Mesothelial cell of epicardium (in vitro differentiated cells): ENCODE measurements around the gene TRIM14. TPM values are rescaled to one million over a fixed set of nuclear protein-coding genes. Genes with fewer than 3 reads are reported as not detected.

Experiments used
- DNase-seq, 2 experiments: peaks; one replicate each; pipeline ENCODE4 v3.0.0; 2021; ENCODE audit warnings: low spot score in 2 of 2; ENCODE audit not compliant: unreplicated experiment in 2 of 2
- H3K27ac Mint-ChIP-seq: 2 replicates; pipeline ENCODE4 v1.8.0; 2021; ENCODE audit warnings: mixed read lengths
- H3K27me3 Mint-ChIP-seq: 2 replicates; pipeline ENCODE4 v1.8.0; 2021; ENCODE audit warnings: low read depth, mixed read lengths
- H3K36me3 Mint-ChIP-seq: 2 replicates; pipeline ENCODE4 v1.8.0; 2021; ENCODE audit warnings: mixed read lengths
- H3K4me1 Mint-ChIP-seq: 2 replicates; pipeline ENCODE4 v1.8.0; 2021; ENCODE audit warnings: mixed read lengths
- H3K4me3 Mint-ChIP-seq: 2 replicates; pipeline ENCODE4 v1.8.0; 2021; ENCODE audit warnings: mild to moderate bottlenecking, moderate library complexity, mixed read lengths
- H3K9me3 Mint-ChIP-seq: 2 replicates; pipeline ENCODE4 v1.8.0; 2021; ENCODE audit warnings: mixed read lengths
- total RNA-seq: library from RNA; stranded (reverse); gene quantifications from 3 replicates; pipeline ENCODE4 v1.2.1, GENCODE V29; 2021
- TF ChIP-seq, protein P1 (sequence below): fragments of 200-600 bp; sonication (generic); IDR thresholded peaks from one replicate; pipeline ENCODE4 v1.5.0; 2021; ENCODE audit warnings: antibody characterized with exemption; ENCODE audit not compliant: unreplicated experiment

TRIM14 gene
- total RNA-seq, 1 donor from 2014 or later = 10.1 TPM

DNA sequence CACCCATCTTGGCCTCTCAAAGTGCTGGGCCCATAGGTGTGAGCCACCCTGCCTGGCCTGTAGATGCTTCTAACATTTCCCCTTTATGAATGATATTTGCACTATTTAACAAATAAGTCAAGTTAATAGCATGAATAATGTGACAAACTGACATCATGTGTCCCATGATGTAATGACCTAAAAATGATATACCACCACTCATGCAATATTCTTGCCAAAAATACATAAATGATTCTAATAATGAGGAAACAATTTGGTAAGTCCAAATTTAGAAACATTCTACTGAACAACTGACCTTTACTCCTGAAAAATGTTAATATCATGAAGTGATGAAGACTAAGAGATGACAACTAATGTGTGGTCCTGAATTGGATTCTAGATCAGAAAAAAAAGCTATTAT, 33.5 kb upstream of the TRIM14 start:
- TF ChIP-seq, protein P1, sequence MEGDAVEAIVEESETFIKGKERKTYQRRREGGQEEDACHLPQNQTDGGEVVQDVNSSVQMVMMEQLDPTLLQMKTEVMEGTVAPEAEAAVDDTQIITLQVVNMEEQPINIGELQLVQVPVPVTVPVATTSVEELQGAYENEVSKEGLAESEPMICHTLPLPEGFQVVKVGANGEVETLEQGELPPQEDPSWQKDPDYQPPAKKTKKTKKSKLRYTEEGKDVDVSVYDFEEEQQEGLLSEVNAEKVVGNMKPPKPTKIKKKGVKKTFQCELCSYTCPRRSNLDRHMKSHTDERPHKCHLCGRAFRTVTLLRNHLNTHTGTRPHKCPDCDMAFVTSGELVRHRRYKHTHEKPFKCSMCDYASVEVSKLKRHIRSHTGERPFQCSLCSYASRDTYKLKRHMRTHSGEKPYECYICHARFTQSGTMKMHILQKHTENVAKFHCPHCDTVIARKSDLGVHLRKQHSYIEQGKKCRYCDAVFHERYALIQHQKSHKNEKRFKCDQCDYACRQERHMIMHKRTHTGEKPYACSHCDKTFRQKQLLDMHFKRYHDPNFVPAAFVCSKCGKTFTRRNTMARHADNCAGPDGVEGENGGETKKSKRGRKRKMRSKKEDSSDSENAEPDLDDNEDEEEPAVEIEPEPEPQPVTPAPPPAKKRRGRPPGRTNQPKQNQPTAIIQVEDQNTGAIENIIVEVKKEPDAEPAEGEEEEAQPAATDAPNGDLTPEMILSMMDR = no peak
- Mint-ChIP-seq H3K9me3 (no peaks in the 10 kb centered on the region), H3K36me3 (no peaks in the 10 kb centered on the region), H3K4me3 (no peak overlapping the region), H3K27me3 (no peaks in the 10 kb centered on the region), H3K27ac (no peak overlapping the region), H3K4me1 (peaks cover 15% of the 10 kb centered on the region)
- DNase-seq = no peak

- TF ChIP-seq, protein P1 = no peak
- Mint-ChIP-seq H3K4me3 (no peak overlapping the region), H3K4me1 (peaks cover 24% of the 10 kb centered on the region), H3K9me3 (no peaks in the 10 kb centered on the region), H3K27me3 (no peaks in the 10 kb centered on the region), H3K36me3 (no peaks in the 10 kb centered on the region), H3K27ac (no peak overlapping the region)
- no peak for DNase-seq
Measured at GRCh38 chr9:98150721-98151120, 31.7 kb upstream of the TRIM14 start.

DNA sequence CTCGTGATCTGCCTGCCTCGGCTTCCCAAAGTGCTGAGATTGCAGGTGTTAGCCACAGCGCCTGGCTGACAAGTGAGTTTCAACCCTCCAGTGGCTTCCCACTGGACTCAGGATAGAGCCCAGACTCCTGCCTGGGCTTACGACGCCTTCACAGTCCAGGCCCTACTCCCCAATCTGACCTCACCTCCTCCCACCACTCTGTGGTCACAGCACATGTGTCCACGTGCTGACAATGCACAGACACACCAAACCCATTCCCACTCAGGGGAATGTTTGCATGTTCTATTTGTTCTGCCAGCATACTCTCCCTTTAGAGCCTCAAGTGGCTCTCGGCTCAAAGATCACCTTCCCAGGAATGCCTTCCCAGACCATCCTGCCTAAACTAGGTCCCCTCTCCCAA, 31.1 kb upstream of the TRIM14 start:
- H3K9me3 Mint-ChIP-seq = no peaks in the 10 kb centered on the region
- TF ChIP-seq, protein P1 = no peak
- H3K27me3 Mint-ChIP-seq = no peaks in the 10 kb centered on the region
- no peaks in the 10 kb centered on the region for H3K36me3 Mint-ChIP-seq
- H3K4me1 Mint-ChIP-seq = peaks cover 27% of the 10 kb centered on the region
- no peak for DNase-seq
- H3K27ac Mint-ChIP-seq = no peak overlapping the region
- no peak overlapping the region for H3K4me3 Mint-ChIP-seq

DNA sequence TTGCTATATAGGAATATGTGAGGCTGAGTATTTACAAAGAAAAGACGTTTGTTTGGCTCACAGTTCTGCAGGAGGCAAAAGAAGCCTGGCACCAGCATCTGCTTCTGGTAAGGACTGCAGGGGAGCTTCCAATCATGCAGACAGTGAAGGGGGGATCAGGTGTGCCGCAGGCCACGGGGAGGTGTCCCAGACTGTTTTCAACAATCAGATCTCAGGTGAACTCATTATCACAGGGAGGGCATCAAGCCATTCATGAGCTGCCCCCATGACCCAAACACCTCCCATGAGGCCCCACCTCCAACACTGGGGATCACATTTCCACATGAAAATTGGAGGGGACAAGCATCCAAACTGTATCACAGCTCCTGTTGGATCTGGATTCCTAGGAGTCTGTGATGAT, 30.4 kb upstream of the TRIM14 start:
- TF ChIP-seq, protein P1 = no peak
- no peaks in the 10 kb centered on the region for H3K9me3 Mint-ChIP-seq
- no peak for DNase-seq
- H3K4me3 Mint-ChIP-seq = no peak overlapping the region
- H3K4me1 Mint-ChIP-seq = peaks cover 20% of the 10 kb centered on the region
- H3K27me3 Mint-ChIP-seq = no peaks in the 10 kb centered on the region
- no peak overlapping the region for H3K27ac Mint-ChIP-seq
- H3K36me3 Mint-ChIP-seq = no peaks in the 10 kb centered on the region

GRCh38 chr9:98148486-98148885, 29.5 kb upstream of the TRIM14 start:
- Mint-ChIP-seq H3K27me3 (no peaks in the 10 kb centered on the region), H3K27ac (no peak overlapping the region), H3K4me3 (no peak overlapping the region), H3K4me1 (peaks cover 12% of the 10 kb centered on the region), H3K9me3 (no peaks in the 10 kb centered on the region), H3K36me3 (no peaks in the 10 kb centered on the region)
- TF ChIP-seq, protein P1 = no peak
- DNase-seq = no peak

GRCh38 chr9:98147582-98147981, 28.6 kb upstream of the TRIM14 start:
- no peak overlapping the region for H3K4me3 Mint-ChIP-seq
- TF ChIP-seq, protein P1 = no peak
- peaks cover 12% of the 10 kb centered on the region for H3K4me1 Mint-ChIP-seq

More at GRCh38 chr9:98147582-98147981, 28.6 kb upstream of the TRIM14 start:
- H3K27ac Mint-ChIP-seq = no peak overlapping the region
- DNase-seq = no peak
- no peaks in the 10 kb centered on the region for H3K27me3 Mint-ChIP-seq
- H3K36me3 Mint-ChIP-seq = no peaks in the 10 kb centered on the region
- no peaks in the 10 kb centered on the region for H3K9me3 Mint-ChIP-seq
